Stimulated activated naive CD4-positive, alpha-beta T cell treated with Interleukin-2 at 50 U/mL for 16 hours (primary cell): ENCODE results near the gene WWOX.

Source experiments
- DNase-seq: peaks from one replicate; lab custom pipeline; 2025; lab: John Stamatoyannopoulos, UW

The WWOX gene

DNA sequence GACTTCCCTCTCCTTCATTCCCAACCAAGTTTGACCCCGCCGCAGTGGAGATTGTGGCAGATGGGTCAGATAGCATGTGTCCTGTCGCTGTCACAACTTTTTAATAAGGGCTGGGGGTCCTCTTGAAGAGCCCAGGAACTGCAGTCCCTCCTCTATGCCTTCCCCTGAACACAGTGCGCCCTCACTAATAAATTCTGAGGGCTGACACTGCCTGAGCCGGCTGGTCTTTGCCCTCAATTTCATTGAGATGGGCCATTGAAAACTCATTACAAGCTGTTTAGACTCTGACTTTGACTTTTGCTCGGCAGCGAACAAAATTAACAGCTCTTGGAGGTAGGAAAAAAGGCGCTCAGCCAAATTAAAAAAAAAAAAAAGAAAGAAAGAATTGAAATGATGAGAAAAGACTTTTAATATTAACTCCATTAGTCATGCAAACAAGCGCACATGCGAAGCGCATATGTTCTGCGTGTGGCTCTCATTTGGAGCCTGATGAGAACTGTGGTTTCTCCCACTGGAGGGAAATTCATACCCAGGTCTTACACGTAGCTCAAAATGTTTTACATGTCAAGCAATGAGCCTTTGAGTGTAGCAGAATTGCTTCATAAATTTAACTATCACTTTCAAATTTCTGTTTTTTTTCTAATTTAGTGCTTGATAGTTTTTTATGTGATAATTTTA is 704.7 kb downstream of the WWOX start:
- no peak for DNase-seq

DNA sequence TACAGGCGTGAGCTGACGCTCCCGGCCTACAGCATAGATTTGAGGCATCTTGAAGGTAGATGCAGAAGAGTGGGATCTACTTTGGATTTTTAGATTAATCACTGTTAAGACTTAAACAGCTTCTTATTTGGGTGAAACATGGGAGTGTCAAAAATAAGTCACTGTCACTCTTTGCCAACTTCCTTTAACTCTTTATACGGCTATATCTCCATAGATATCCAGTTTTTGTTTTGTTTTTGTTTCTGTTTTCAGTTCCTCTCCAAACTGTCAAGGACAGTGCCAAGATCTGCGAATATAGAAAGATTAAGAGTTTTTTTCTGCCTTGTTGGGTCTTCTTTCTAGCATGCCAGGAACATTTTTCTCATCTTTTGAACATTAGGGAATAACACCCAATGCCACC is 706.1 kb downstream of the WWOX start:
- DNase-seq = no peak

DNA sequence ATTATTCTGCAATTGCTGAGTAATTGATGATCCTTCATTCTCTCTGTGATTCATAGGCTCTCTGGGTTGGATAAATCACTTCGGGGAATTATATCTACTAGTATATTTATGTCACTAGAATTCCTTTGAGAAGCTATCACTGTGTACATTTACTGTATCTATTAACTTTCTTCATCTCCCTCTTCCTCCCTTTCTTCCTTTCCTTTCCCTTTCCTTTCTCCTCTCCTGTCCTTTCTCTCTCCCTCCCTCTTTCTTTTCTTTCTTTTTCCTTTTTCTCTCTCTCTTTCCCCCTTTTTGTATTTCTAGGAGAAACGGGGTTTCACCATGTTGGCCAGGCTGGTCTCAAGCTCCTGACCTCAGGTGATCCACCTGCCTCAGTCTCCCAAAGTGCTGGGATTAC is 711.8 kb downstream of the WWOX start:
- DNase-seq = no peak

GRCh38 chr16:78812582-78812981 is 713.1 kb downstream of the WWOX start:
- DNase-seq = no peak

DNA sequence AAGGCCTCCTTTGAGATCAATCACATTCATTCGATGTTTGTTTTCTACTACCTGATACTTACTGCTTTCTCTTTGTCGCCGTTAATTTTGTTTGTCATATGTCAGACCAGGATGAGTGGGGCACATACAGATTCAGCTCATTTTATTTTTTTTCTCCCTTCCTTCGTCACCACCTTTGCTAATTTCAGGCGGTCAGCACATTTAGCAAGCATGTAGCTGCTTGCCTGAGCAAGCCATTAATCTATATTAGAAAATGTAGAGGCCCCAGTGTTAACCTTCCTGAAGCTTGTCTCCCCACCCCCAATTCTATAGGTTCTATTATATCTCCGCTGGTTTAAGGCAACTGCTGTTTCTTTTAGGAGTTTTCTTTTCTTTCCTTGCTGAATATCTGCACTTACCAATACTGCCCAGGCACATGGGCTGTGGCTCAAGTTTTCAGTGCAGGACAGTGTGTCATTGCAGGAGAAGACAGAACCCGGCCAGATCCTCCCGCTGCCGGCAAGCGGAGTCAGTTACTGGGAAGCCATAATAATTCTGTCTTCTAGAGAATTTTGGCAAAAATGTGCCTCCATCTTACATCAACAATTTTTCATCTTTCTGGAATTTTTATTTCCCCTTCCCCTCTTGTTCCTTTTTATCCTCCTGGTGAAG is 714.3 kb downstream of the WWOX start:
- no peak for DNase-seq

GRCh38 chr16:78815713-78816112 is 716.3 kb downstream of the WWOX start:
- DNase-seq = no peak

DNA sequence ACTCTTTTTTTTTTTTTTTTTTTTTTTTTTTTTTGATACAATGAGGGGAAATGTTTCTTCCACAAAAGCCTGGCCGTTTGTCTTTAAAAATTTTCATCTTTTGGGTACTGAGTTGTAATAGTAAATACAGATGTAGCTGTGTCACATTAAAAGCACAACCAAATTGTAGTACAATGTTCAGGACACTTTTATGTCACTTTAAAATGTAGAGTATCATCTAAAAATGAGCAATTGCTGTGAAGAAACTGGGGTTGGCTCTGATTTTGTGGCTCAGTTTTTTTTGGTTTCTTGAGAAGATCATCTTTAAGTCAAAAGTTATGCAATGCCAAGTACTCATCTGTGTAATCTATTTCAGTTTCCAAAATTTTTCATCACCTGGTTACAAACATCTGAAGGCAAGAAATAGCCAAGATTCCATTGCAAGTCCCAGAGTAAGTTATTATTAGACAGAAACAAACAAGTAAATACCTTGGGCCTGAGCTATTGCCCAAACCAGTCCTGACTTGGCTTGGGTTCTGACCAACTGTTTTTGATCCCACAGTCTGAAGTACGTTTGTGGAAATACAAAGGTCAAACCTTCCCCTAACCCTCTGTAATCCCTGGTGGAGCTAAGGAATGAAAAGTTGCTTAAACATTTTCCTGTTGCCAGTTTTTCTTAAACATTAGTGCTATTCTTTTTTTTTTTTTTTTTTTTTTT is 717.2 kb downstream of the WWOX start:
- DNase-seq = no peak

DNA sequence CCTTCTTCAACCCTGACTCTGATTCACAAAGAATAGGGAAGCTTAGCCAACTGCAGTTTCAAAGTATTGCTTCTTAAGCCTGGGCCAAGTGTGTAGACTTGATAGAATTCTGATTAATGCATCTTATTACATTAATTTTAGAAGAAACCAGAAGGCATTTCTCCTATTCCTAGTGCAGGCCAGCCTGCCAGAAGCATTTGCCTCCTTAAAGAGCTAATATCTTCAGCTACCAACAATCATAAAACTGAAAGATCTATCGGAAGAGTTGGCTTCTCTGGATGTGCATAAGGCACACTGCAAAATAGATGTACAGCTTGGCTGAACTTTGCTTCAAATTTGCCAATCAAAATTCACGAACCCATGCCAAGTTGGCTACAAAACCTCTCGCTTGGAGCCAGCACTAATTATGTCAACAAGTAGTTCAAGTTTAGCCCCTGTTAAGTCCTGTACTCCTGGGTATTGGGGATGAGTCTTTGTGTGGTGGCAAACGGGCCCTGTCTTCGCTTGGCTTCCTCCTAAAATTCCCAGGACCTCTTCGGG is 717.8 kb downstream of the WWOX start:
- DNase-seq = no peak

GRCh38 chr16:78821335-78821734 is 721.9 kb downstream of the WWOX start:
- DNase-seq = no peak

- DNase-seq = no peak
Observed at GRCh38 chr16:78822509-78822908, 723.1 kb downstream of the WWOX start.

GRCh38 chr16:78823027-78823426 is 723.6 kb downstream of the WWOX start:
- no peak for DNase-seq

- no peak for DNase-seq
Observed at GRCh38 chr16:78829280-78829679, 729.8 kb downstream of the WWOX start.

- no peak for DNase-seq
Observed at GRCh38 chr16:78830599-78830998, 731.1 kb downstream of the WWOX start.

GRCh38 chr16:78832100-78832499 is 732.6 kb downstream of the WWOX start:
- DNase-seq = no peak

- no peak for DNase-seq
Observed at GRCh38 chr16:78836802-78837491, 737.5 kb downstream of the WWOX start.

GRCh38 chr16:78837706-78838105 is 738.3 kb downstream of the WWOX start:
- no peak for DNase-seq

DNA sequence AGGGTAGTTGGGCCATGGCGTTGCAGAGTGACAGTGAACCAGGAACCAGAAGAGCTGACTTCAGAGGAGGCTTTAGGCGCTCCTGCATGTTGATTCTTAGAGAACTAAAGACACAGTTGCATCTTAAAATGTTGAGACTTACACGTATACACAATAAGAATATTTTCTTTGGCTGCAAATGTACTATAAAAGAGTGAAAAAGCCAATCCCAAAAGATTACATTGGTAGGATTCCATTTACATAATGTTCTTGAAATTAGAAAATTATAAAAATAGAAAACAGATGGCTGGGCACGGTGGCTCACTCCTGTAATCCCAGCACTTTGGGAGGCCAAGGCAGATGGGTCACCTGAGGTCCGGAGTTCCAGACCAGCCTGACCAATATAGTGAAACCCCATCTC is 738.8 kb downstream of the WWOX start:
- DNase-seq = no peak

GRCh38 chr16:78842950-78843349 is 743.5 kb downstream of the WWOX start:
- no peak for DNase-seq

GRCh38 chr16:78843978-78844377 is 744.5 kb downstream of the WWOX start:
- DNase-seq = no peak

DNA sequence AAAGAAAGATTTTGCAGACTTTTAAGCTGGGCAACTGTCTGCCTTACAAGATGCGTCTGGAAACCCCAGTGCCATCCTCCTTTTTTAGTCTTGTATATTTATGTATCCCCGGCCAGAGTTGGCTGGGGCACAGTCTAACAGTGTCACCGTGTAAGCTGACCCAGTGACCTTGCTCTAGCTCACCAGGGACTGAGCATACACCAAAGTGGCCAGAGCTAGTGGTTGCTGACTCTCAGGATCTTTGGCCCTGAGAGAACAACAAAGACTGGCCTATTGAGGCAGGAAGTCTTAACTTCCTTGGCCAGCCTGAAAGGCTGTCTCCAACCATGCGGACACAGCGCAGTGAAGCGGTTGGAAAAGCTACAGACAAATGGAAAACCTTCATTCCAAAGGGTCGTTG is 745.2 kb downstream of the WWOX start:
- no peak for DNase-seq

DNA sequence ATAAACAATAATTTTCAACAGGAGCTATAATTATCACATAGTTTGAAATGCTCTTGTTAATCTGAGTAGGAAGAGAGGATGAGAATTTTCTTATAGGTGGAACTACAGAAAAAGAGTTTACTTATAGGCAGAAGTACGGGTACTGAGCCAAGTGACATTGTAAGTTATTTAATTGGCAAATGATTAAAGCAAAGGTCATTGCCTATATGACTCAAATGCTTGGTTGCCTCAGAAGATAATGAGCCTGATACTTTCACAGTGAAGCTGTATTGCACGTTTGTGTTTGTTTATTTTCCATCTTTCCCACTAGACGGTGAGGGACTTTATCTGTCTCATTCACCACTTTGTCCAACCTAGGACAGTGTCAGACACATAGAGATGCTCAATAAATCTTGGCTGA is 751.8 kb downstream of the WWOX start:
- DNase-seq = no peak

DNA sequence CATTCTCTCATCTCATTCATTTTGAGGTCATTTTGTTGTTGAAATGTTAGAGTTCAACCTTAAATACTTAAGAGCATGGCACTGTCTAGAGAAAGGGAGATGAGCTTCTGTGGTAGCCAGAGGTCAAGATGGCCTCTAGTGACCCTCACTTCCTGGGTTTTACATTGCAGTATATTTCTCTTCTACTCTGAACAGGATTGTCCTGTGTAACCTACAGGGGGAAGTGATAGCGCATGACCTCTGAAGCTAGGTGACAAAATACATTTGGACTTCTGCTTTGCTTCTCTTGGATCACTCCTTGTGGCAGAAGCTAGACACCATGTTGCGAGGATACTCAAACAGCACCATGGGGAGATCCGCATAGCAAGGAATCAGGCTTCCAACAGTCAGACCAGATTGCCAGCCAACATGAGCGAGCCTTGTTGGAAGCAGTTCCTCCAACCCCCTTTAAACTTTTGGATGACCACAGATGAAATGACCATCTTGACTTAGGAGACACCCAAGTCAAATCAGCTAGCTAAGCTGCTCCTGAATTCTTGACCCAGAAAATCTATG is 752.7 kb downstream of the WWOX start:
- no peak for DNase-seq
